Vagina (tissue), 2 donors: ENCODE data around the gene NOC3L. TPM values are rescaled to one million over a fixed set of nuclear protein-coding genes. Genes with fewer than 3 reads are reported as not detected.

Source experiments
- DNase-seq, 2 donors: peaks; one replicate each; pipeline ENCODE4 v3.0.0-alpha.2; 2017; ENCODE audit errors: extremely low spot score in 2 of 2
- H3K27ac ChIP-seq: fragments of 200-600 bp; sonication (generic); one replicate; pipeline ENCODE4 v1.5.1; 2019
- H3K27me3 ChIP-seq: fragments of 200-600 bp; sonication (generic); one replicate; pipeline ENCODE4 v1.5.1; 2019
- H3K36me3 ChIP-seq, 2 donors: fragments of 200-600 bp; sonication (generic); one replicate each; pipeline ENCODE4 v1.5.1; 2017 to 2019
- H3K4me1 ChIP-seq: fragments of 200-600 bp; sonication (generic); one replicate; pipeline ENCODE4 v1.5.1; 2019
- H3K4me3 ChIP-seq, 2 donors: fragments of 200-600 bp; sonication (generic); 1 replicate in 1 of 2; 2 replicates in 1 of 2; pipeline ENCODE4 v1.5.1; 2016 to 2019
- H3K9me3 ChIP-seq: fragments of 200-600 bp; sonication (generic); one replicate; pipeline ENCODE4 v1.5.1; 2019
- CTCF ChIP-seq, 3 experiments: fragments of 450-650 bp in 2 of 3; fragments of 200-600 bp in 1 of 3; sonication (generic) in 1 of 3; IDR thresholded peaks; one replicate each; pipeline ENCODE4 v1.5.1; 2017 to 2019; ENCODE audit warnings: antibody characterized with exemption in 3 of 3, mild to moderate bottlenecking in 2 of 3, moderate library complexity in 2 of 3
- POLR2A ChIP-seq, 2 donors: fragments of 450-650 bp; IDR thresholded peaks; one replicate each; pipeline ENCODE4 v1.6.1; 2017; ENCODE audit warnings: antibody characterized with exemption in 2 of 2, mild to moderate bottlenecking in 2 of 2, moderate library complexity in 2 of 2
- POLR2AphosphoS5 ChIP-seq, 2 donors: sonication (generic); formaldehyde crosslinking; IDR thresholded peaks; one replicate each; pipeline ENCODE4 v1.9.0; 2017; ENCODE audit warnings: antibody characterized with exemption in 2 of 2, mild to moderate bottlenecking in 2 of 2, low read depth in 1 of 2; ENCODE audit not compliant: insufficient read depth in 1 of 2
- intact Hi-C: fragments of 100-400 bp; cut with DNase I; formaldehyde crosslinking; loops from one replicate; pipeline ENCODE4 v1.15.1; 2023
- total RNA-seq: library from RNA; depleted of rRNA; stranded (reverse); fragments of >200 nt; gene quantifications from one replicate; pipeline ENCODE4 v1.2.3, GENCODE V29; 2016

Gene NOC3L
- total RNA-seq, 1 donor from 2014 or later, result 21.1 TPM

GRCh38 chr10:94407668-94408067, 44.9 kb upstream of the NOC3L start:
- intact Hi-C loops, result no loop called here
- no peak overlapping the region for H3K4me3 ChIP-seq

GRCh38 chr10:94405406-94405805, 42.7 kb upstream of the NOC3L start:
- Histone ChIP-seq H3K36me3 (no peaks in the 10 kb centered on the region), H3K27me3 (no peaks in the 10 kb centered on the region), H3K4me3 (no peak overlapping the region), H3K9me3 (no peaks in the 10 kb centered on the region), H3K27ac (no peak overlapping the region), H3K4me1 (peaks cover 28% of the 10 kb centered on the region)
- TF ChIP-seq CTCF (IDR thresholded peaks at IDR 0.05), result no peak
- no peak for DNase-seq
- intact Hi-C loops, result no loop called here

More at GRCh38 chr10:94407668-94408067, 44.9 kb upstream of the NOC3L start:
- Histone ChIP-seq H3K27ac (no peak overlapping the region), H3K9me3 (no peaks in the 10 kb centered on the region), H3K4me1 (peaks cover 32% of the 10 kb centered on the region), H3K36me3 (no peaks in the 10 kb centered on the region), H3K27me3 (no peaks in the 10 kb centered on the region)
- no peak for TF ChIP-seq CTCF (IDR thresholded peaks at IDR 0.05)
- TF ChIP-seq POLR2A (IDR thresholded peaks at IDR 0.05), result no peak
- TF ChIP-seq POLR2AphosphoS5 (IDR thresholded peaks at IDR 0.05; ENCODE audit: insufficient read depth in 1 of 2, low read depth in 1 of 2), result no peak
- DNase-seq, result no peak

GRCh38 chr10:94403380-94404213, 40.9 kb upstream of the NOC3L start:
- intact Hi-C loops, result no loop called here
- H3K36me3 ChIP-seq, result no peaks in the 10 kb centered on the region
- peaks cover 28% of the 10 kb centered on the region for H3K4me1 ChIP-seq

GRCh38 chr10:94402843-94403379, 40.2 kb upstream of the NOC3L start:
- no peak for DNase-seq
- Histone ChIP-seq H3K9me3 (no peaks in the 10 kb centered on the region), H3K36me3 (no peaks in the 10 kb centered on the region), H3K4me3 (peak overlapping the region; percentile 82 to 87), H3K27me3 (no peaks in the 10 kb centered on the region), H3K27ac (peak overlapping the region; percentile 87), H3K4me1 (peaks cover 28% of the 10 kb centered on the region)
- TF ChIP-seq POLR2AphosphoS5 (IDR thresholded peaks at IDR 0.05; ENCODE audit: insufficient read depth in 1 of 2, low read depth in 1 of 2) (no peak), CTCF (IDR thresholded peaks at IDR 0.05) (no peak), POLR2A (IDR thresholded peaks at IDR 0.05) (no peak)
- intact Hi-C loops, result no loop called here

More at GRCh38 chr10:94403380-94404213, 40.9 kb upstream of the NOC3L start:
- Histone ChIP-seq H3K27me3 (no peaks in the 10 kb centered on the region), H3K27ac (peak overlapping the region; percentile 87), H3K4me3 (peak overlapping the region; percentile 82 to 87), H3K9me3 (no peaks in the 10 kb centered on the region)
- DNase-seq, result no peak
- TF ChIP-seq CTCF (IDR thresholded peaks at IDR 0.05) (no peak), POLR2AphosphoS5 (IDR thresholded peaks at IDR 0.05; ENCODE audit: insufficient read depth in 1 of 2, low read depth in 1 of 2) (peak in 1 of 2 donors; percentile 20), POLR2A (IDR thresholded peaks at IDR 0.05) (peak in 1 of 2 donors; percentile 11)
